HEK293 (cell line): ENCODE results near the gene LRRC57.

Experiments
- MEIS1 ChIP-seq: sonication (generic); formaldehyde crosslinking; IDR thresholded peaks from 2 replicates; pipeline ENCODE4 v1.8.1; 2022; ENCODE audit warnings: missing genetic modification reagents, mild to moderate bottlenecking, borderline replicate concordance
- ZFP3 ChIP-seq: fragments of 450-650 bp; formaldehyde crosslinking; IDR thresholded peaks from 2 replicates; pipeline ENCODE4 v1.5.1; 2016; ENCODE audit warnings: low read depth, missing biosample characterization, missing genetic modification characterization
- TF ChIP-seq, protein P1 (sequence below): fragments of 450-650 bp; formaldehyde crosslinking; optimal IDR thresholded peaks from 2 replicates; pipeline ENCODE3; 2016; ENCODE audit warnings: missing biosample characterization, mild to moderate bottlenecking, missing genetic modification characterization
- TF ChIP-seq, protein P2 (sequence below): fragments of 450-650 bp; formaldehyde crosslinking; IDR thresholded peaks from 2 replicates; pipeline ENCODE4 v1.5.1; 2016; ENCODE audit warnings: missing biosample characterization, missing genetic modification characterization

DNA sequence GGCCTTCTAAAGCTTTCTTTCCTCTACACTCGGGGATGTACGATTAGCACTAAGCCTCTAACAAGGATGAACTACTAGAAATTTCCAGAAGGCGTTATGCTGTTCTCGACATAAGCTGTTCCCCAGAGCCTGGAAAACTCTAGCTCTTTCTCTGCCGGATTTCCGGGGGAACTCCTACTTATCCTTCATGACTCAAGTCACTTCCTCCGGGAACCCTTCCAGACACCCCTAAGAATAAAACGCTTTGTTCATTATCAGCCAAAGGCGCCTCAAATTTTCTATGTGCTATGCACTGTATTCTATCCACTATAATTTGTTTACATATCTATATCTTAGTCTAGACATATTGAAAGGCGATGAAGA lies 53.6 kb downstream of the LRRC57 start:
- TF ChIP-seq, protein P1, sequence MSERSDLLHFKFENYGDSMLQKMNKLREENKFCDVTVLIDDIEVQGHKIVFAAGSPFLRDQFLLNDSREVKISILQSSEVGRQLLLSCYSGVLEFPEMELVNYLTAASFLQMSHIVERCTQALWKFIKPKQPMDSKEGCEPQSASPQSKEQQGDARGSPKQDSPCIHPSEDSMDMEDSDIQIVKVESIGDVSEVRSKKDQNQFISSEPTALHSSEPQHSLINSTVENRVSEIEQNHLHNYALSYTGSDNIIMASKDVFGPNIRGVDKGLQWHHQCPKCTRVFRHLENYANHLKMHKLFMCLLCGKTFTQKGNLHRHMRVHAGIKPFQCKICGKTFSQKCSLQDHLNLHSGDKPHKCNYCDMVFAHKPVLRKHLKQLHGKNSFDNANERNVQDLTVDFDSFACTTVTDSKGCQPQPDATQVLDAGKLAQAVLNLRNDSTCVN = no peak
- TF ChIP-seq MEIS1 (CRISPR knock-in tag) = no peak
- TF ChIP-seq, protein P2, sequence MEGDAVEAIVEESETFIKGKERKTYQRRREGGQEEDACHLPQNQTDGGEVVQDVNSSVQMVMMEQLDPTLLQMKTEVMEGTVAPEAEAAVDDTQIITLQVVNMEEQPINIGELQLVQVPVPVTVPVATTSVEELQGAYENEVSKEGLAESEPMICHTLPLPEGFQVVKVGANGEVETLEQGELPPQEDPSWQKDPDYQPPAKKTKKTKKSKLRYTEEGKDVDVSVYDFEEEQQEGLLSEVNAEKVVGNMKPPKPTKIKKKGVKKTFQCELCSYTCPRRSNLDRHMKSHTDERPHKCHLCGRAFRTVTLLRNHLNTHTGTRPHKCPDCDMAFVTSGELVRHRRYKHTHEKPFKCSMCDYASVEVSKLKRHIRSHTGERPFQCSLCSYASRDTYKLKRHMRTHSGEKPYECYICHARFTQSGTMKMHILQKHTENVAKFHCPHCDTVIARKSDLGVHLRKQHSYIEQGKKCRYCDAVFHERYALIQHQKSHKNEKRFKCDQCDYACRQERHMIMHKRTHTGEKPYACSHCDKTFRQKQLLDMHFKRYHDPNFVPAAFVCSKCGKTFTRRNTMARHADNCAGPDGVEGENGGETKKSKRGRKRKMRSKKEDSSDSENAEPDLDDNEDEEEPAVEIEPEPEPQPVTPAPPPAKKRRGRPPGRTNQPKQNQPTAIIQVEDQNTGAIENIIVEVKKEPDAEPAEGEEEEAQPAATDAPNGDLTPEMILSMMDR (tag by site-specific recombination) = no peak
- peak; percentile 71 for TF ChIP-seq ZFP3
